Testis (tissue), 3 donors: Measurements from ENCODE around the gene KCNG2. TPM values are rescaled to one million over a fixed set of nuclear protein-coding genes. Genes with fewer than 3 reads are reported as not detected.
"Not testable (repeated sequence)": the region's sequence is repeated elsewhere in the genome, so short reads cannot be mapped to it uniquely, and the experiment has no call there.

Experiments used
- DNase-seq: peaks from one replicate; pipeline ENCODE4 v3.0.0-alpha.2; 2019
- H3K27ac ChIP-seq, 2 donors: fragments of 200-600 bp; sonication (generic); one replicate each; pipeline ENCODE4 v1.5.1; 2019
- H3K27me3 ChIP-seq: fragments of 200-600 bp; sonication (generic); one replicate; pipeline ENCODE4 v1.5.1; 2019
- H3K36me3 ChIP-seq: fragments of 200-600 bp; sonication (generic); one replicate; pipeline ENCODE4 v1.5.1; 2017; ENCODE audit warnings: low read depth; ENCODE audit errors: missing control alignments
- H3K4me1 ChIP-seq: fragments of 200-600 bp; sonication (generic); one replicate; pipeline ENCODE4 v1.5.1; 2019
- H3K4me3 ChIP-seq, 2 donors: fragments of 200-600 bp; sonication (generic); one replicate each; pipeline ENCODE4 v1.5.1; 2017 to 2019
- H3K9me3 ChIP-seq: fragments of 200-600 bp; sonication (generic); one replicate; pipeline ENCODE4 v1.5.1; 2017
- CTCF ChIP-seq, 3 experiments: fragments of 450-650 bp in 2 of 3; fragments of 200-600 bp in 1 of 3; sonication (generic) in 1 of 3; IDR thresholded peaks; one replicate each; pipeline ENCODE4 v1.5.1; 2016 to 2019; ENCODE audit warnings: antibody characterized with exemption in 3 of 3, mild to moderate bottlenecking in 2 of 3, moderate library complexity in 1 of 3
- POLR2A ChIP-seq: fragments of 450-650 bp; IDR thresholded peaks from one replicate; pipeline ENCODE4 v1.6.1; 2017; ENCODE audit warnings: antibody characterized with exemption, mild to moderate bottlenecking, moderate library complexity
- WGBS, 2 donors: methylation state at CpG; one replicate each; pipeline ENCODE4 v1.1.5; 2018; 5-methylcytosine and 5-hydroxymethylcytosine counted together
- intact Hi-C: fragments of 100-400 bp; cut with DNase I; formaldehyde crosslinking; loops from one replicate; pipeline ENCODE4 v1.15.1; 2023; ENCODE audit warnings: low total_unique reads
- polyA plus RNA-seq: library from polyadenylated mRNA; stranded (reverse); fragments of 350-450 nt; fragmentation: Illumina TruSeq; extraction: RNeasy Lipid Tissue Mini Kit (QIAGEN cat#74804); gene quantifications from one replicate; pipeline ENCODE4 v1.2.3, GENCODE V29; 2014; ENCODE audit warnings: low read depth, low replicate concordance; ENCODE audit not compliant: insufficient read depth
- total RNA-seq, 2 donors: library from RNA; depleted of rRNA; stranded (reverse); fragments of >200 nt; gene quantifications; one replicate each; pipeline ENCODE4 v1.2.3, GENCODE V29; 2016

Gene KCNG2
- total and polyA plus RNA-seq, 3 donors from 2014 or later = 0.50 to 7.6 (median 7.2) TPM

- Histone ChIP-seq H3K4me1 (no peaks in the 10 kb centered on the region), H3K9me3 (no peaks in the 10 kb centered on the region), H3K4me3 (peak overlapping the region in 1 of 2 donors; percentile 39), H3K36me3 (no peaks in the 10 kb centered on the region), H3K27ac (no peak overlapping the region), H3K27me3 (no peaks in the 10 kb centered on the region)
- peak; percentile 15 for DNase-seq
- intact Hi-C loops = no loop called here
- TF ChIP-seq POLR2A = no peak
- TF ChIP-seq CTCF (IDR thresholded peaks at IDR 0.05) = no peak
- WGBS, 2 donors = 58 to 64% methylated on average over 32 to 102 of the region's 102 CpGs
Observed at GRCh38 chr18:79863161-79864005, 65.6 kb downstream of the KCNG2 start.

GRCh38 chr18:79864006-79864725 lies 66.4 kb downstream of the KCNG2 start:
- TF ChIP-seq CTCF (IDR thresholded peaks at IDR 0.05) (no peak), POLR2A (no peak)
- WGBS, 2 donors = 49 to 55% methylated on average over 16 to 73 of the region's 74 CpGs
- H3K4me3 ChIP-seq = peak overlapping the region; percentile 9 to 29
- no peak overlapping the region for H3K27ac ChIP-seq
- H3K4me1 ChIP-seq = no peaks in the 10 kb centered on the region
- no peaks in the 10 kb centered on the region for H3K27me3 ChIP-seq
- no peaks in the 10 kb centered on the region for H3K9me3 ChIP-seq
- DNase-seq = peak; percentile 12
- intact Hi-C loops = no loop called here
- H3K36me3 ChIP-seq = no peaks in the 10 kb centered on the region

- H3K27me3 ChIP-seq, H3K36me3 ChIP-seq, H3K4me3 ChIP-seq, H3K9me3 ChIP-seq, DNase-seq, intact Hi-C loops, H3K27ac ChIP-seq, H3K4me1 ChIP-seq: not testable (repeated sequence)
- WGBS, 2 donors = 62 to 88% methylated on average over 4 of the region's 4 CpGs
Observed at GRCh38 chr18:79864955-79865354, 67.2 kb downstream of the KCNG2 start.

DNA sequence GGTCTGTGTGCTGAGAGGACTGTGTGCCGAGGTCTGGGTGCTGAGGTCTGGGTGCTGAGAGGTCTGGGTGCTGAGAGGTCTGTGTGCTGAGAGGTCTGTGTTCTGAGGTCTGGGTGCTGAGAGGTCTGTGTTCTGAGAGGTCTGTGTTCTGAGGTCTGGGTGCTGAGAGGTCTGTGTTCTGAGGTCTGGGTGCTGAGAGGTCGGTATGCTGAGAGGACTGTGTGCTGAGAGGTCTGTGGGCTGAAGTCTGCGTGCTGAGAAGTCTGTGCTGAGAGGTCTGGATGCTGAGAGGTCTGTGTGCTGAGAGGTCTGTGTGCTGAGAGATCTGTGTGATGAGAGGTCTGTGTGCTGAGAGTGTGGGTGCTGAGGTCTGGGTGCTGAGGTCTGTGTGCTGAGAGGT lies 68.2 kb downstream of the KCNG2 start:
- H3K4me3 ChIP-seq, H3K4me1 ChIP-seq, H3K9me3 ChIP-seq, H3K27me3 ChIP-seq, intact Hi-C loops, H3K36me3 ChIP-seq, H3K27ac ChIP-seq: not testable (repeated sequence)
- peak; percentile 2 for DNase-seq
- WGBS, 2 donors = 70 to 71% methylated on average over 3 of the region's 3 CpGs

DNA sequence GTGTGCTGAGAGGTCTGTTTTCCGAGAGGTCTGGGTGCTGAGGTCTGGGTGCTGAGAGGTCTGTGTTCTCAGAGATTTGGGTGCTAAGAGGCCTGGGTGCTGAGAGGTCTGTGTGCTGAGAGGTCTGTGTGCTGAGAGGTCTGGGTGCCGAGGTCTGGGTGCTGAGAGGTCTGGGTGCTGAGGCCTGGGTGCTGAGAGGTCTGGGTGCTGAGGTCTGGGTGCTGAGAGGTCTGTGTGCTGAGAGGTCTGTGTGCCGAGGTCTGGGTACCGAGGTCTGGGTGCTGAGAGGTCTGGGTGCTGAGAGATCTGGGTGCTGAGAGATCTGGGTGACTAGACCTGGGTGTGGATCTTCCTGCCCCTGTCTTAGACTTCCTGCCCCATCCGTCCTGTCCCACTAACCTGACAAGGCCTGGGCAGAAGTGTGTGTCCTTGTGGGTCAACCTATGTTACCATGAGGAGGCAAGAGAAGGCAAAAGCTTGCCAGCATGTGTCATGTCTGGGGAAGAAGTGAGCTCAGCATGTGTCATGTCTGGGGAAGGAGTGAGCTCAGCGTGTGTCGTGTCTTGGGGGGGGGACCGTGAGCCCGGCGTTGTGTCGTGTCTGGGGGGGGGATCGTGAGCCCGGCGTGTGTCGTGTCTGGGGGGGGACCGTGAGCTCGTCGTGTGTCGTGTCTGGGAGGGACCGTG lies 69.3 kb downstream of the KCNG2 start:
- Histone ChIP-seq H3K9me3 (no peaks in the 10 kb centered on the region), H3K27me3 (no peaks in the 10 kb centered on the region), H3K27ac (no peak overlapping the region), H3K36me3 (no peaks in the 10 kb centered on the region), H3K4me1 (no peaks in the 10 kb centered on the region), H3K4me3 (no peak overlapping the region)
- peak; percentile 4 for DNase-seq
- TF ChIP-seq POLR2A (no peak), CTCF (IDR thresholded peaks at IDR 0.05) (no peak)
- intact Hi-C loops = no loop called here
- WGBS, 2 donors = 86 to 91% methylated on average over 16 to 20 of the region's 20 CpGs
